PC-3 (cell line): Measurements from ENCODE around the gene AZI2. TPM values are rescaled to one million over a fixed set of nuclear protein-coding genes. Genes with fewer than 3 reads are reported as not detected.

Experiments
- ATAC-seq: fragments of 200-7000 bp; cut with Tn5 transposase; 2 replicates; pipeline ENCODE4 v1.9.1; 2020; ENCODE audit warnings: mild to moderate bottlenecking, moderate library complexity
- BruUV-seq: library from RNA; stranded (reverse); fragments of 400-500 nt; replicated peaks from 2 replicates; lab custom pipeline; 2021; lab: Mats Ljungman, UMichigan
- CTCF ChIA-PET: fragments of 300-600 bp; sonication (Branson Sonifier 250); formaldehyde crosslinking; loops from one replicate; lab custom pipeline; 2022; ENCODE audit warnings: antibody characterized with exemption; lab: Charles Lee
- POLR2A ChIA-PET: fragments of 300-600 bp; sonication (Branson Sonifier 250); formaldehyde crosslinking; loops from one replicate; lab custom pipeline; 2022; ENCODE audit warnings: antibody characterized with exemption; ENCODE audit not compliant: unreplicated experiment; lab: Charles Lee
- DNase-seq: peaks from one replicate; pipeline ENCODE4 v3.0.0-alpha.2; 2015
- H2AFZ ChIP-seq: fragments of 300-600 bp; sonication (generic); 2 replicates; pipeline ENCODE4 v1.6.0; 2016; ENCODE audit warnings: antibody characterized with exemption, low read length
- H3F3A ChIP-seq: fragments of 300-600 bp; sonication (generic); one replicate; pipeline ENCODE4 v1.6.0; 2017; ENCODE audit warnings: antibody characterized with exemption, low read length, control low read depth, mild to moderate bottlenecking; ENCODE audit not compliant: unreplicated experiment
- H3K27ac ChIP-seq: fragments of 300-600 bp; sonication (generic); 2 replicates; pipeline ENCODE4 v1.5.1; 2016; ENCODE audit warnings: mild to moderate bottlenecking, low read length
- H3K27me3 ChIP-seq: fragments of 300-600 bp; sonication (generic); 2 replicates; pipeline ENCODE4 v1.6.1; 2016; ENCODE audit warnings: low read length, mixed read lengths
- H3K36me3 ChIP-seq: fragments of 300-600 bp; sonication (generic); 2 replicates; pipeline ENCODE4 v1.6.1; 2016; ENCODE audit warnings: low read depth, mixed run types, low read length, mixed read lengths
- H3K4me1 ChIP-seq: fragments of 300-600 bp; sonication (generic); 2 replicates; pipeline ENCODE4 v1.5.1; 2016; ENCODE audit warnings: low read length; ENCODE audit not compliant: insufficient read depth
- H3K4me2 ChIP-seq: fragments of 300-600 bp; sonication (generic); 2 replicates; pipeline ENCODE4 v1.6.0; 2016; ENCODE audit warnings: low read length
- H3K4me3 ChIP-seq: fragments of 300-600 bp; sonication (generic); 2 replicates; pipeline ENCODE4 v1.5.1; 2016; ENCODE audit warnings: mild to moderate bottlenecking, low read length, mixed read lengths
- H3K79me2 ChIP-seq: fragments of 300-600 bp; sonication (generic); 2 replicates; pipeline ENCODE4 v1.6.1; 2017; ENCODE audit warnings: low read length, mixed read lengths
- H3K9ac ChIP-seq: fragments of 300-600 bp; sonication (generic); 2 replicates; pipeline ENCODE4 v1.6.0; 2016; ENCODE audit warnings: mild to moderate bottlenecking, low read length
- H3K9me2 ChIP-seq: fragments of 300-600 bp; sonication (generic); replicated peaks from 2 replicates; pipeline ENCODE4 v1.6.1; 2016; ENCODE audit warnings: mixed run types, low read length, mixed read lengths
- H3K9me3 ChIP-seq: fragments of 300-600 bp; sonication (generic); 2 replicates; pipeline ENCODE4 v1.6.1; 2016; ENCODE audit warnings: low read length, mixed read lengths
- H4K20me1 ChIP-seq: fragments of 300-600 bp; sonication (generic); 2 replicates; pipeline ENCODE4 v1.6.1; 2016; ENCODE audit warnings: low read length, mixed read lengths
- CTCF ChIP-seq: fragments of 300-600 bp; sonication (generic); conservative IDR thresholded peaks from 2 replicates; pipeline ENCODE4 v1.5.1; 2017; ENCODE audit warnings: antibody characterized with exemption, low read depth, mild to moderate bottlenecking, low read length
- EZH2 ChIP-seq: fragments of 300-600 bp; sonication (generic); IDR thresholded peaks from one replicate; pipeline ENCODE4 v1.6.1; 2017; ENCODE audit warnings: antibody characterized with exemption, mild to moderate bottlenecking, low read length; ENCODE audit not compliant: unreplicated experiment
- EZH2phosphoT487 ChIP-seq: fragments of 300-600 bp; sonication (generic); IDR thresholded peaks from 2 replicates; pipeline ENCODE4 v1.6.1; 2018; ENCODE audit warnings: mild to moderate bottlenecking, antibody characterized with exemption, low read length, borderline replicate concordance
- intact Hi-C: fragments of 100-400 bp; cut with micrococcal nuclease; formaldehyde crosslinking; loops from 2 replicates; pipeline ENCODE4 v1.9.0; 2023
- total RNA-seq: library from RNA; depleted of rRNA; stranded (reverse); fragments of >200 nt; gene quantifications from 2 replicates; pipeline ENCODE4 v1.2.3, GENCODE V29; 2014

The AZI2 gene
- total RNA-seq, 1 experiment from 2014 or later, result 40.4 TPM

GRCh38 chr3:28315711-28316110 is 32.9 kb downstream of the AZI2 start:
- H3K79me2 ChIP-seq, result no peaks in the 10 kb centered on the region
- ChIA-PET POLR2A (interaction anchor here (0.7 kb wide), 1 partner anchor 919 kb away, joined by 5 read pairs; no protein-coding TSS in a partner anchor), CTCF (no interaction called here)
- no peaks in the 10 kb centered on the region for H3F3A ChIP-seq
- no peak for DNase-seq
- no peak overlapping the region for H2AFZ ChIP-seq
- intact Hi-C loops, result no loop called here
- no peak overlapping the region for H3K9ac ChIP-seq
- no TSS peak for BruUV-seq
- no peaks in the 10 kb centered on the region for H4K20me1 ChIP-seq
- no peak for TF ChIP-seq CTCF
- no peak overlapping the region for H3K4me3 ChIP-seq
- ATAC-seq, result no peak
- H3K27ac ChIP-seq, result no peak overlapping the region
- H3K4me2 ChIP-seq, result no peak overlapping the region
- no peaks in the 10 kb centered on the region for H3K9me3 ChIP-seq
- no peaks in the 10 kb centered on the region for H3K27me3 ChIP-seq
- no peaks in the 10 kb centered on the region for H3K9me2 ChIP-seq
- no peaks in the 10 kb centered on the region; the same call in 1 of the 2 replicates for H3K36me3 ChIP-seq
- H3K4me1 ChIP-seq, result no peaks in the 10 kb centered on the region

- CTCF ChIA-PET, result no interaction called here
- Histone ChIP-seq H3K36me3 (no peaks in the 10 kb centered on the region), H4K20me1 (no peaks in the 10 kb centered on the region), H3K9me3 (no peaks in the 10 kb centered on the region), H3K9ac (no peak overlapping the region), H2AFZ (no peak overlapping the region), H3K4me1 (no peaks in the 10 kb centered on the region), H3K4me3 (no peak overlapping the region), H3K79me2 (no peaks in the 10 kb centered on the region), H3K9me2 (no peaks in the 10 kb centered on the region), H3K27ac (no peak overlapping the region), H3F3A (no peaks in the 10 kb centered on the region), H3K27me3 (no peaks in the 10 kb centered on the region), H3K4me2 (no peak overlapping the region)
- POLR2A ChIA-PET, result no interaction called here
- intact Hi-C loops, result no loop called here
- ATAC-seq (no peak), DNase-seq (no peak)
- no TSS peak for BruUV-seq
- TF ChIP-seq EZH2, result no peak
- TF ChIP-seq CTCF, result no peak
- no peak for TF ChIP-seq EZH2phosphoT487
Observed at GRCh38 chr3:28308196-28308595, 40.4 kb downstream of the AZI2 start.

GRCh38 chr3:28301688-28302087 is 46.9 kb downstream of the AZI2 start:
- H4K20me1 ChIP-seq, result no peaks in the 10 kb centered on the region
- H3K4me3 ChIP-seq, result no peak overlapping the region
- H2AFZ ChIP-seq, result no peak overlapping the region
- H3K9me3 ChIP-seq, result no peaks in the 10 kb centered on the region
- no peak overlapping the region for H3K4me2 ChIP-seq
- H3K79me2 ChIP-seq, result no peaks in the 10 kb centered on the region
- CTCF ChIA-PET, result no interaction called here
- no peaks in the 10 kb centered on the region for H3K4me1 ChIP-seq
- POLR2A ChIA-PET, result no interaction called here
- intact Hi-C loops, result no loop called here
- H3K27me3 ChIP-seq, result no peaks in the 10 kb centered on the region
- H3K9me2 ChIP-seq, result no peaks in the 10 kb centered on the region
- no peak overlapping the region for H3K9ac ChIP-seq
- H3K27ac ChIP-seq, result no peak overlapping the region
- DNase-seq, result peak; percentile 27
- no peaks in the 10 kb centered on the region for H3K36me3 ChIP-seq
- no peak for ATAC-seq
- no peak for TF ChIP-seq CTCF
- no peak for TF ChIP-seq EZH2phosphoT487
- no peak for TF ChIP-seq EZH2
- H3F3A ChIP-seq, result no peaks in the 10 kb centered on the region
- BruUV-seq, result no TSS peak
